ENCODE measurements around the gene PATE4. TPM values are rescaled to one million over a fixed set of nuclear protein-coding genes. Genes with fewer than 3 reads are reported as not detected.

PATE4 gene
- total RNA-seq, 1 experiment from 2014 or later = not detected

DNA sequence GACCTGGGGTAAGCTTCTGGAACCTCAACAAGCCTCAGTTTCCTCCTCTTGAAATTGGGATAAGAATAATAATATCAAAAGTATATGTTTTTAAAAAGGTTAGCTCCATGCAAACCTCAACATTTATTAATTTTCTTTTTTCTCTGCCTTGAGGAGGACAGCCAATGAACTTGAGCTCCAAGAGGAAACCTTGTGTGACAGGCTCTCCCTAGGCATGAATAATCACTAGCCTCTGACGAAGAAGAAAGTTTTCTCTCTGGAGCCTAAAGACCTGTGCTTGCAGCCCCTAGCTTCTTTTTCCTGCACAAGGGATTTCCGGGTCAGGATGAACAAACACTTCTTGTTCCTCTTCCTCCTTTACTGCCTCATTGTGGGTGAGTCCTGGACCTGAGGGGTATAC is 45.3 kb upstream of the PATE4 start, which contains the start of gene PATE3:
TSS of gene PATE3 (plus strand) at position 301 of the 400 bp plus-strand sequence. CDS start at position 326, 25 bp downstream.
- H3K27ac ChIP-seq (ENCODE audit: low read depth, low read length) = no peak within 1 kb of the TSS
- no peak for ATAC-seq
- no peaks in the 10 kb centered on the region for H3K4me1 ChIP-seq (ENCODE audit: control insufficient read depth in 1 of 2, insufficient read depth in 2 of 2, low read length in 2 of 2)
- H4K20me1 ChIP-seq (ENCODE audit: insufficient read depth) = no peaks in the 10 kb centered on the region
- H3K4me2 ChIP-seq (ENCODE audit: low read length) = no peak within 1 kb of the TSS
- BruUV-seq (replicated peaks) = no TSS peak
- ChIA-PET RAD21 (ENCODE audit: low non-redundant PET in 1 of 2, low total read pairs in 2 of 2, uncharacterized antibody in 2 of 2, unreplicated experiment in 2 of 2) (no interaction called here), POLR2A (no interaction called here), CTCF (no interaction called here)
- H2AFZ ChIP-seq (ENCODE audit: low read depth, low read length, poor library complexity, severe bottlenecking) = no peak within 1 kb of the TSS
- intact Hi-C loops (cut with micrococcal nuclease) = no loop called here
- no peak within 1 kb of the TSS for H3K9ac ChIP-seq (ENCODE audit: low read length)
- H3K27me3 ChIP-seq (ENCODE audit: insufficient read depth, low read length) = peaks cover 7% of the 10 kb centered on the region; the same call in 1 of the 2 replicates
- TF ChIP-seq, protein P1, sequence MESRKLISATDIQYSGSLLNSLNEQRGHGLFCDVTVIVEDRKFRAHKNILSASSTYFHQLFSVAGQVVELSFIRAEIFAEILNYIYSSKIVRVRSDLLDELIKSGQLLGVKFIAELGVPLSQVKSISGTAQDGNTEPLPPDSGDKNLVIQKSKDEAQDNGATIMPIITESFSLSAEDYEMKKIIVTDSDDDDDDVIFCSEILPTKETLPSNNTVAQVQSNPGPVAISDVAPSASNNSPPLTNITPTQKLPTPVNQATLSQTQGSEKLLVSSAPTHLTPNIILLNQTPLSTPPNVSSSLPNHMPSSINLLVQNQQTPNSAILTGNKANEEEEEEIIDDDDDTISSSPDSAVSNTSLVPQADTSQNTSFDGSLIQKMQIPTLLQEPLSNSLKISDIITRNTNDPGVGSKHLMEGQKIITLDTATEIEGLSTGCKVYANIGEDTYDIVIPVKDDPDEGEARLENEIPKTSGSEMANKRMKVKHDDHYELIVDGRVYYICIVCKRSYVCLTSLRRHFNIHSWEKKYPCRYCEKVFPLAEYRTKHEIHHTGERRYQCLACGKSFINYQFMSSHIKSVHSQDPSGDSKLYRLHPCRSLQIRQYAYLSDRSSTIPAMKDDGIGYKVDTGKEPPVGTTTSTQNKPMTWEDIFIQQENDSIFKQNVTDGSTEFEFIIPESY (IDR thresholded peaks at IDR 0.05; ENCODE audit: extremely low read depth, insufficient replicate concordance, low read length) = no peak
- TF ChIP-seq YY1 (IDR thresholded peaks at IDR 0.05; ENCODE audit: extremely low read depth, insufficient replicate concordance, low read depth, low read length) (no peak), RAD21 (IDR thresholded peaks at IDR 0.05; ENCODE audit: low read depth) (no peak), CBX3 (IDR thresholded peaks at IDR 0.05; ENCODE audit: low read depth) (no peak), TCF7L2 (IDR thresholded peaks at IDR 0.05; ENCODE audit: borderline replicate concordance, extremely low read depth, insufficient read depth, insufficient read length) (no peak), CEBPB (IDR thresholded peaks at IDR 0.05; ENCODE audit: low read depth) (no peak), ZNF274 (IDR thresholded peaks at IDR 0.05; ENCODE audit: low read depth, low read length) (no peak), ELF1 (IDR thresholded peaks at IDR 0.05; ENCODE audit: borderline replicate concordance, low read depth) (no peak)
- TF ChIP-seq, protein P2, sequence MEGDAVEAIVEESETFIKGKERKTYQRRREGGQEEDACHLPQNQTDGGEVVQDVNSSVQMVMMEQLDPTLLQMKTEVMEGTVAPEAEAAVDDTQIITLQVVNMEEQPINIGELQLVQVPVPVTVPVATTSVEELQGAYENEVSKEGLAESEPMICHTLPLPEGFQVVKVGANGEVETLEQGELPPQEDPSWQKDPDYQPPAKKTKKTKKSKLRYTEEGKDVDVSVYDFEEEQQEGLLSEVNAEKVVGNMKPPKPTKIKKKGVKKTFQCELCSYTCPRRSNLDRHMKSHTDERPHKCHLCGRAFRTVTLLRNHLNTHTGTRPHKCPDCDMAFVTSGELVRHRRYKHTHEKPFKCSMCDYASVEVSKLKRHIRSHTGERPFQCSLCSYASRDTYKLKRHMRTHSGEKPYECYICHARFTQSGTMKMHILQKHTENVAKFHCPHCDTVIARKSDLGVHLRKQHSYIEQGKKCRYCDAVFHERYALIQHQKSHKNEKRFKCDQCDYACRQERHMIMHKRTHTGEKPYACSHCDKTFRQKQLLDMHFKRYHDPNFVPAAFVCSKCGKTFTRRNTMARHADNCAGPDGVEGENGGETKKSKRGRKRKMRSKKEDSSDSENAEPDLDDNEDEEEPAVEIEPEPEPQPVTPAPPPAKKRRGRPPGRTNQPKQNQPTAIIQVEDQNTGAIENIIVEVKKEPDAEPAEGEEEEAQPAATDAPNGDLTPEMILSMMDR (IDR thresholded peaks at IDR 0.05 in 2 of 3, conservative IDR thresholded peaks at IDR 0.05 in 1 of 3; ENCODE audit: borderline replicate concordance in 1 of 3, insufficient read depth in 1 of 3, low read depth in 2 of 3, low read length in 2 of 3) = no peak
- H3K79me2 ChIP-seq (ENCODE audit: insufficient read depth, low read length) = no peaks in the 10 kb centered on the region
- H3K9me2 ChIP-seq (ENCODE audit: insufficient read depth) = no peaks in the 10 kb centered on the region
- H3K4me3 ChIP-seq (replicated peaks in 1 of 2; ENCODE audit: low read depth in 1 of 2, low read length in 2 of 2) = no peak within 1 kb of the TSS
- no peak for DNase-seq (ENCODE audit: low read depth, low spot score)
- no peaks in the 10 kb centered on the region for H3K9me3 ChIP-seq (ENCODE audit: control insufficient read depth in 1 of 2, insufficient read depth in 1 of 2, low read depth in 1 of 2, low read length in 2 of 2)
- no peaks in the 10 kb centered on the region for H3K36me3 ChIP-seq (ENCODE audit: control insufficient read depth in 1 of 2, insufficient read depth in 2 of 2, low read length in 2 of 2)
